Measurements from ENCODE around the gene PGBD4.

The PGBD4 gene

DNA sequence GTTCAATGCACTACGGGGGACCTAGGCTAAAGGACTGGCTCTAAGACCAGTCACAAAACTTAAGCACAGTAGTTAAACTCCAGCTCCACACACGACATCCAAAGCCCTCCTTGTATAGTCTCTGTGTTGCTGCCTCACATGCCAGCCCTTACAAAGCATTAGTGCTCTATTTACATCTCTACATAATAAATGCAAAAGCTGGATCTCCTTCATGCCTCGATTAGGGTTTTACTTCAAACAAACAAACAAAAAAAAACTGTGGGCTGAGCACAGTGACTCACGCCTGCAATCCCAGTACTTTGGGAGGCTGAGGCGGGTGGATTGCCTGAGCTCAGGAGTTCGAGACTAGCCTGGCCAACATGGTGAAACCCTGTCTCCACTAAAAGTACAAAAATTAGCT, 9.6 kb downstream of the PGBD4 start:
- in situ Hi-C loops (cut with HindIII; ENCODE audit: low sequenced_read_pairs), result no loop called here

DNA sequence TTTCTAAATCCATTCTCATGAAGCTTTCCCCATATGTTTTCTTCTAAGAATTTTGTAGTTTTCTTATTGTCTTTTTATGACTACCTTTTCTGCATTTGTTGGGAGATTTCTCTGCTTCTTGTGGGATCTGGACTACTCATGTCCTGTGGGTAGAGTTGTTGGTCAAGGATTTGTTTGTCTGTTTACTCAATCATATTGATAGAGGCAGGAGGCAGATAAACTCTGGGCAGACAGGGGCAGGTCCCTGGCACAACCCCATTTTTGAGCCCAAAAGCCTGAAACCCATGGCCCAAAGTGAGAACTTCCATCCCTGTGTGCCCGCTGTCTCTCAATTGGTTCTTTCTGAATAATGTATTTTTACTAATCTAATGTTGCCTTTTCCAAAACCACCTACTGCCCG, 12.3 kb downstream of the PGBD4 start:
- in situ Hi-C loops (cut with HindIII; ENCODE audit: low sequenced_read_pairs), result no loop called here

DNA sequence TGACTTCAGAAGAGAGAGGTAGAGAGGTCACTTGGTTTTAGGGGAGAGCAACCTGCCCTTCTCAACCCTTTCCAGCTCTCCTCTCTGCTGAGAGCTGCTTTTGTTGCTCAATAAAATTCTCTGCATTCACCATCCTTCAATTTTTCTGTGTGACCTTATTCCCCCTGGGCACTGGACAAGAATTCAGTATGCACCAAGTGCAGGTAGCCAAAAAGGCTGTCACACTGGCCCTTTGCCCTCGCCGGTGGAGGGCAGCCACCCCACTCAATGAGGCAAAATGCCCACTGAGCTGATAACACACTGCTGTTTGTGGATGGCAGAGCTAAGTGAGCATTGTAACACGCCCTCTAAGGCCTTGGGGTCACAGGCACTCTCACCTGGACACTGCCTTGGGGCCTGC, 12.9 kb downstream of the PGBD4 start:
- in situ Hi-C loops (cut with HindIII; ENCODE audit: low sequenced_read_pairs), result no loop called here

DNA sequence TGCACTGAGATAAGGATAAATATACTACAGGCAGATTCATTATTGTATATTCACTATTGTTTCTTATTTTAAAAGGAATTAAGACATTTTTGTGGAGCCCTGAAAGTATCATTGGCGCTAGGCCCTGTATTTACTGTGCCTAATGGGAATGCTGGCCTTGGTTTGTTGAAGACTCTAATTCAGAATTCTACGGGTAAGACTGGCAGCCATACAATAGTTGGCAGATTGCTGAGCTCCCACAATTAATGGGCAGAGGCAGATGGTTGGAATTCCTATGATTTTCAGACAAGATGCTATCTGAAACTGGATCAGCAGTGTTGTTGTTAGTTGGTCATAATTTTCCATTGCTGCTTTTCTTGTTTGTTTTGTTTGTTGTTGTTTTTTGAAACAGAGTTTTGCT, 14.7 kb downstream of the PGBD4 start:
- in situ Hi-C loops (cut with HindIII; ENCODE audit: low sequenced_read_pairs), result no loop called here

DNA sequence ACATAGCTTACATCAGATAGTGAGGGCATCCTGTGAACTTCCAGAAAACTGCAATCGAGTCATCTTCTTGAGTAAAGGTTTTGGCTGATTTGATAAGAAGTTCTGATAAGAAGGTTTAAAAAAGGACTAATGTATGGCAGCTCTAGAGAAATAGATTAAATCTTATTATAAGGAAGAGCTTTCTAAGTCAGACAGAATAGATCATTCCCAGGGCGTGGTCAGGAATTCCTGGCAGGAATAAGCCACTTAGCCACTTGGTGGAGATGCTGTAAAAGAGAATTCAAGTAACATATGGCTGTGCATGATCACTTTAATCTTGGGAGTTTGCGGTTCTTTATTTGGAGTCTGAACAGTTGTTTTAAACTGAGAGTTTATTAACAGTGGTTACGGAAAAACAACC, 17.4 kb downstream of the PGBD4 start:
- in situ Hi-C loops (cut with HindIII; ENCODE audit: low sequenced_read_pairs), result no loop called here

DNA sequence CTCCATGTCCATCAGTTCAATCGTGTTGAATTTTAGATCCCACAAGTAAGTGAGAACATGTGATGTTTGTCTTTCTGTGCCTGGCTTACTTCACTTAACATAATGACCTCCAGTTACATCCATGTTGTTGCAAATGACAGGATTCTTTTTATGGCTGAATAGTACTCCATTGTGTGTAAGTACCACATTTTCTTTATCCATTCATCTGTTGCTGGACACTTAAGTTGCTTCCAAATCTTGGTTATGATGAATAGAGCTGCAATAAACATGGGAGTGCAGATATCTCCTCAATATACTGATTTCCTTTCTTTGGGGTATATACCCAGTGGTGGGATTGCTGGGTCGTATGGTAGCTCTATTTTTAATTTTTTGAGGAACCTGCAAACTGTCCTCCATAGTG, 18.5 kb downstream of the PGBD4 start:
- in situ Hi-C loops (cut with HindIII; ENCODE audit: low sequenced_read_pairs), result loop anchor here (5.0 kb wide), 2 partner anchors 77 to 102 kb away; no protein-coding TSS in a partner anchor

DNA sequence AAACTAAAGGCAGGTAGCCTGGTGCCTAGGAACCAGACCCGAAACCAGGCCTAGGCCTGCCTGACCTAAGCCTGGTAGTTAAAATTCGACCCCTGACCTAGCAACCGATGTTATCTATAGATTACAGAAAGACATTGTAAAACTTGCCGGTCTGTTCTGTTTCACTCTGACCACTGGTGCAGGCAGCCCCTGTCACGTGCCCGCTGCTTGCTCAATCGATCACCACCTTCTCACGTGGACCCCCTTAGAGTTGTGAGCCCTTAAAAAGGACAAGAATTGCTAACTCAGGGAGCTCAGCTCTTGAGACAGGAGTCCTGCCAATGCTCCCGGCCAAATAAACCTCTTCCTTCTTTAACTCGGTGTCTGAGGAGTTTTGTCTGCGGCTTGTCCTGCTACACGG, 19.9 kb downstream of the PGBD4 start:
- in situ Hi-C loops (cut with HindIII; ENCODE audit: low sequenced_read_pairs), result loop anchor here (5.0 kb wide), 2 partner anchors 76 to 101 kb away; no protein-coding TSS in a partner anchor

DNA sequence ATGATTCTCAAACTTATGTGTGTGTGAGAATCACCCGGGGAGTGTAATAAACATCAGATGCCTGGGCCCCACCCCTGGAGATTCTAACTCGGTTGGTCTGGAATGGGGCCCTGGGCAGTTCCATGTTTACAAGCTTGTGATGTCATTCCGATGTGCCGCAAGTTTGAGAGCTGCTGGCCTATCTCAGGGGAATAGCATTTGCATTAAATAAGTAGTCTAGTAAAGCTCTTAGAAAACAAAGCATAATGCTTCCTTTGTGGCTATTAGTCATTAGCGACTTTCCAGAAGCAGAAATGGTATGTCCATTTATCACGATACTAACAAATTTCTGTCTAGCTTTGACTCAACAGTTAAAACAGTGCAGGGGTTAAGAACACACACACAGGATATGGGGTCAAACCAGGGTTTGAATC, 20.9 kb downstream of the PGBD4 start:
- in situ Hi-C loops (cut with HindIII; ENCODE audit: low sequenced_read_pairs), result loop anchor here (5.0 kb wide), 2 partner anchors 75 to 100 kb away; no protein-coding TSS in a partner anchor

DNA sequence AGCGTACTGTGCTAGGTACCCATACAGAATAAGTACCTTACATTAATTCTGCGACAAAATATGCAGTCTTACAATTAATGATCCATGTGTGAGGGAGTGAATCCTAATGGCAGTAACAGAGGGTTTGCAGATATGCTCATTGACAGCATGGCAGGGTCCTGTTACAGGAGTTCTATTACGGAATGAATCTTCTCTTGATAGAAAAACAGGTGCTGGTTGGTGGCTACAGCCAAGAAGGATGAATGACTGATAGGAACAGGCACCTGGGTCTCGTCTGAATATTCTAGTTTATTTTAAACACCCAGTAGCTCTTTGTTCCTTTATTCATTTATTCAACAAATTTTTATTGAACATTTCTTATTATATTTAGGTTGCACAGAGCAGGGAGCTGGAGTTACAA, 22.8 kb downstream of the PGBD4 start:
- in situ Hi-C loops (cut with HindIII; ENCODE audit: low sequenced_read_pairs), result loop anchor here (5.0 kb wide), 2 partner anchors 73 to 98 kb away; no protein-coding TSS in a partner anchor

DNA sequence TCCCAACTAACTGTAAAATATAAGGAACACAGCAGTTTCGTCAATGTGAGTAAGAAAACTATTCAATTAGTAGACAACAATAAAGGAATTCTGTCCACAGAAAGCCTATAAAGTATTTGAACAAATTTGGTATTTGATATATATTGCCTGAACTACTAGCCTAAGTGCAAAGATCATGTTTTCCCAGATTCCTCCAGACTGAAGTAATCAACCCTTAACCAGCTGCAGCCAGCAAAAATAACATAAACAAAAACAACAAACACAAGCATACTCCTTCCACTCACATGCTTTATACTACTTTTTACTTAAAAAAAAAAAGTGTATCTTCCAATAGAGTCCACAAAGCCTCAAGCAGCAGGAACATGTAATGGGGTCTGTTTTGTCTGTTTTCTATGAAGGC, 24.1 kb downstream of the PGBD4 start:
- in situ Hi-C loops (cut with HindIII; ENCODE audit: low sequenced_read_pairs), result no loop called here

DNA sequence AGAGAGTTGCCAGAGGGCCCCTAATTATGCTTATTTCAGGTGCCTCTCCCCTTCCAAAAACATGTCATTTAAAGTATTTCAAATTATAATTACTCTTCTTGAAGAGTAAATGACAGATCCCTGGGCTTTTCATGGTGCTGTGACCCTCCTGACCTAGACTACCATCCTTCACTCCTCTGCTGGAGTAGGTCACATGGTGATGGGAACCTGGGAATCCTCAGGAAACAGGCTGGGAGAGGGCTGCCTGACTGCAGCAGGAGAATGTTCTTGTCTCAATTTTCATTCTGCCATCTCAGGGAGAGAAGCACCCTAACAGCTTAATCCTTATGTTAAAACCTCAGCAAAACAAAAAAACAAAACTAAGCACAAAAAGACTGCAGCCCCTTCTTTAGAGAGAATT, 24.6 kb downstream of the PGBD4 start:
- in situ Hi-C loops (cut with HindIII; ENCODE audit: low sequenced_read_pairs), result no loop called here

DNA sequence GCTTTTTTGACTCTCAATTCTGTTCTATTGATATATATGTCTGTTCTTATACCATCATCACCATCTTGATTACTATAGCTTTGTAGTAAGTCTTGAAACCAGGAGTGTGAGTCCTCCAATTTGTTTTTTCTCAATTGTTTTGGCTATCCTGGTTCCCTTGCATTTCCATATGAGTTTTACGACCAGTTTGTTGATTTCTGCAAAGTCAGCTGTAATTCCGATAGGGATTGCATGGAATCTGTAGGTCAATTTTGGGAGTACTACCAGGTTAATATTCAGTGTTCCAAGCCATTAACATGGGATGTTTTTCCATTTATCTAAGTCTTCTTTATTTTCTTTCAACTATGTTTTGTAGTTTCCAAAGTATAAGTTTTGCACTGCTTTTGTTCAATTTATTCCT, 27.0 kb downstream of the PGBD4 start:
- in situ Hi-C loops (cut with HindIII; ENCODE audit: low sequenced_read_pairs), result no loop called here

DNA sequence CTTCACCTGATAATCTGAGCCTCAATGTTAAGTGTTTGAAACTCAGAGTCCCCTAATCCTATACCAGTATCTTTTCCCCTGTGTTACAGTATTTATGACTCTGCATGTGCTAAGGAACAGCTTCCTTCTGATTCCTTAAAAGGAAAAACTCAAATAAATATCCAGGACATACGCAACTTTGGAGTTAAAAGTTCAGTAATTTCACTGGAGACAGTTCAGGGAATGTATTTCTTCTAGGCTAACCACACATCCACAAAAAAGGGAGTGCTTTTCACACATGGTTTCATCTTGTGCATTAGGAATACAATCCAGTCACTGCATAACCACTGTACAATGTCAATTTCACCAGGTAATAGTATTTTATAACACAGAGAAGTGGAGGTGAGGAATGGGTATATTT, 31.0 kb downstream of the PGBD4 start:
- in situ Hi-C loops (cut with HindIII; ENCODE audit: low sequenced_read_pairs), result no loop called here

DNA sequence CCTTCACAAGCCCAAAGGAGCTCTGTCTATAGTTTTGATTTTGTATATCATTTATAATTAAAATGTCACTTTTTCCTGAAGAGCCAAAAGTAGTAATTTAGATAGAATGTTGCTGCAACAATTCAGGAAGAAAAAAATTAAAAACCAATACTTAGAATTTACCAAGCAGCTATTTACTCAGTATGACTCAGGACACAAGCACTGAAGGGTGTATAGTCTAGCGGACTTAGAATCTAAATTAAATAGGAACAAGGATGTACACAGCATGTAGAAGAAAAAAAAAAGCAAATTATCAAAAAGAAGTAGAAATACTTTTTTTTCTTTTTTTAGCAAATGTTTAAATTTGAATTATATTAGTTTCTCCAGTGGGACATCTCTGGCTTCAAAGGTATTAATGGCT, 31.6 kb downstream of the PGBD4 start:
- in situ Hi-C loops (cut with HindIII; ENCODE audit: low sequenced_read_pairs), result no loop called here

DNA sequence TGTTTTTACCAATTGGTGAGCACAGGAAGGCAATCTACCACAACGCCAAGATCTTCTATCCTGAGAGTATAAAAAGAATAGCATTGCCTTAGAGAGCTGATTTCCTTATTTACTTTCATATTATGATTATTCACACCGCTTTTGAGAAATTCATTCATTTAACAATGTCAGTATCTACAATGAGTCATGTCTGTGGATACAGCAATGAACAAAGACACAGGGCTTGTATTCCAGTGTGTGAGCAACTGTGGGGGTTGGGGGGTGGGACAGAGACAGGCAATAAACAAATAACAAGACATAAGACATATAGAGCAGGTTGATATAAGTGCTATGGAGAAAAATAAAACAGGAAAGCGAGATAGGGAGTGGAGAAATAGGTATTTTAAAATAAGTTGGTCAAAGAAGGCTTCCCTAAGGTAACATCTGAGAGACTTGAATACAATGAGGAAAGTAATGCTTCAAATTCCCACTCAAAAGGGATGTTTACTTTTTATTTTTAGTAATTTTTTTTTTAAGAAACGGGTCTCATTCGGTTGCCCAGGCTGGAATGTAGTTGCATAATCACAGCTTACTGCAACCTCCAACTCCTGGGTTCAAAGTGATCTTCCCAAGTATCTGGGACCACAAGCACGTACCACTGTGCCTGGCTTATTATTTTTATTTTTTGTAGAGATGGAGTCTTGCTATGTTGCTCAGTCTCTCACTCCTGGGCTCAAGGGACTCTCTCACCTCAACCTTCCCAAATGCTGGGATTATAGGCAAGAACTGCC, 45.7 kb downstream of the PGBD4 start:
- in situ Hi-C loops (cut with HindIII; ENCODE audit: low sequenced_read_pairs), result no loop called here

DNA sequence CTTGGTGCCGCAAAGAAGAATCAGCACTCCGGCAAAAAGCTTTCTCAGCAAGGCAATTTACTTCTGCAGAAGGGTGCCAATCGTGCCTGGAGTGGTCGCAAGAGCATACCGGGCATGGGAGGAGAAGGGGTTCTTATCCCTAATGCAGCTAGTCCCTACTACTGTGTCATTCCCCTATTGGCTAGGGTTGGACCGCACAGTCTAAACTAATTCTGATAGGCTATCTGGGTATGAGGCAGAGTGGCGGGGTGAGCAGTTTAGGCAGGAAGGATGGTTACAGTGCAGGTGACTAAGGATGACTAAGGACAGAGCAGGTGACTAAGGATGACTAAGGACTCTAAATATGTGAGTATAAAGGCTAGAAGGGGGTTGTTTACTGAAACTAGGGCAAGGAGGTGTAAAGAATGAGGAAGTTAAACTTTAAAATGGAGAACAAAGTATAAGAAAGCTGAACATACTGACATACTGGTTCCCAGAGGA, 52.9 kb downstream of the PGBD4 start:
- in situ Hi-C loops (cut with HindIII; ENCODE audit: low sequenced_read_pairs), result loop anchor here (5.0 kb wide), 1 partner anchor 43 kb away; no protein-coding TSS in a partner anchor

DNA sequence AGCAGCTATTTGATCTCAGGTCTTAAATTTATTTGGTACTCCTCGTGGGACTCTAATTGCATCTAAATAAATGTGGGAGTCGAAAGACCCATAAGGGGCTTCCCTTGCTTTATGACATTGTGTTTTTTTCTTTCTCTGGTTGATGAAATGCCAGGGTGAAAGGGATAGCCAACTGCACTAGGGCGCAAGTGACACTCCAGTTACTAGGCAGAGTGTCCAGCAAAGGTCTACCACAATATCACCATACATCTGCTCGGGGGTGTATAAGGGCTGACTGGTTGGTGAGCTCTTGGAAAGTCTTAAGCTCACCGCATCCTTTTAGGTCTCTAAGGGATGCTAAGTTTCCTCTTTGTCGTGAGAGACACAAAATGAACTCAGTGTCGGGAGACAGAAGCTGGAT, 54.0 kb downstream of the PGBD4 start:
- in situ Hi-C loops (cut with HindIII; ENCODE audit: low sequenced_read_pairs), result loop anchor here (5.0 kb wide), 1 partner anchor 41 kb away; no protein-coding TSS in a partner anchor

Measured in endothelial cell of hepatic sinusoid (primary cell).